ENCODE data around the gene ALG1. TPM values are rescaled to one million over a fixed set of nuclear protein-coding genes. Genes with fewer than 3 reads are reported as not detected.
"Not testable (repeated sequence)": the region's sequence is repeated elsewhere in the genome, so short reads cannot be mapped to it uniquely, and the experiment has no call there.

The ALG1 gene
- total RNA-seq, 1 donor from 2014 or later: 35.5 TPM

GRCh38 chr16:5073279-5073629 is 1.6 kb downstream of the ALG1 start:
- DNase-seq (ENCODE audit: low read depth, low spot score): no peak

GRCh38 chr16:5073771-5074170 is 2.1 kb downstream of the ALG1 start:
- not testable (repeated sequence) for DNase-seq (ENCODE audit: low read depth, low spot score)

- DNase-seq (ENCODE audit: low read depth, low spot score): no peak
Observed at GRCh38 chr16:5075637-5076036, 4.0 kb downstream of the ALG1 start.

GRCh38 chr16:5077304-5077703 is 5.7 kb downstream of the ALG1 start:
- DNase-seq (ENCODE audit: low read depth, low spot score): no peak

- no peak for DNase-seq (ENCODE audit: low read depth, low spot score)
Observed at GRCh38 chr16:5078626-5079025, 7.0 kb downstream of the ALG1 start.

- DNase-seq (ENCODE audit: low read depth, low spot score): not testable (repeated sequence)
Observed at GRCh38 chr16:5080461-5080860, 8.8 kb downstream of the ALG1 start.

GRCh38 chr16:5080996-5081395 is 9.4 kb downstream of the ALG1 start:
- DNase-seq (ENCODE audit: low read depth, low spot score): not testable (repeated sequence)

GRCh38 chr16:5083646-5084045 is 12.0 kb downstream of the ALG1 start:
- not testable (repeated sequence) for DNase-seq (ENCODE audit: low read depth, low spot score)

GRCh38 chr16:5084099-5084731 is 12.6 kb downstream of the ALG1 start:
- DNase-seq (ENCODE audit: low read depth, low spot score): not testable (repeated sequence)

- not testable (repeated sequence) for DNase-seq (ENCODE audit: low read depth, low spot score)
Observed at GRCh38 chr16:5084802-5085201, 13.2 kb downstream of the ALG1 start.

- not testable (repeated sequence) for DNase-seq (ENCODE audit: low read depth, low spot score)
Observed at GRCh38 chr16:5085716-5086115, 14.1 kb downstream of the ALG1 start.

- not testable (repeated sequence) for DNase-seq (ENCODE audit: low read depth, low spot score)
Observed at GRCh38 chr16:5088086-5088790, 16.6 kb downstream of the ALG1 start.

GRCh38 chr16:5088936-5089335 is 17.3 kb downstream of the ALG1 start:
- DNase-seq (ENCODE audit: low read depth, low spot score): not testable (repeated sequence)

- DNase-seq (ENCODE audit: low read depth, low spot score): not testable (repeated sequence)
Observed at GRCh38 chr16:5089911-5090555, 18.4 kb downstream of the ALG1 start.

GRCh38 chr16:5090592-5090991 is 18.9 kb downstream of the ALG1 start:
- DNase-seq (ENCODE audit: low read depth, low spot score): not testable (repeated sequence)

- not testable (repeated sequence) for DNase-seq (ENCODE audit: low read depth, low spot score)
Observed at GRCh38 chr16:5093081-5093480, 21.4 kb downstream of the ALG1 start.

- DNase-seq (ENCODE audit: low read depth, low spot score): not testable (repeated sequence)
Observed at GRCh38 chr16:5093746-5094145, 22.1 kb downstream of the ALG1 start.

GRCh38 chr16:5095145-5095830 is 23.6 kb downstream of the ALG1 start:
- not testable (repeated sequence) for DNase-seq (ENCODE audit: low read depth, low spot score)

- DNase-seq (ENCODE audit: low read depth, low spot score): not testable (repeated sequence)
Observed at GRCh38 chr16:5096437-5097060, 24.9 kb downstream of the ALG1 start.

GRCh38 chr16:5097061-5097469 is 25.4 kb downstream of the ALG1 start:
- DNase-seq (ENCODE audit: low read depth, low spot score): not testable (repeated sequence)

- DNase-seq (ENCODE audit: low read depth, low spot score): peak; percentile 95
Observed at GRCh38 chr16:5097470-5098220, 26.0 kb downstream of the ALG1 start, which contains the start of gene EEF2KMT. Gene EEF2KMT, minus strand, starts transcription at chr16:5097795. Its CDS starts 56 bp downstream, at chr16:5097739.
